HG03558 (cell line): ENCODE measurements around the gene CSTF1.
"Not testable (repeated sequence)": the region's sequence is repeated elsewhere in the genome, so short reads cannot be mapped to it uniquely, and the experiment has no call there.

Experiments
- ATAC-seq: cut with Tn5 transposase; IDR thresholded peaks from one replicate; pipeline ENCODE4 v1.9.1; 2021; ENCODE audit warnings: moderate number of reproducible peaks; ENCODE audit not compliant: unreplicated experiment; ENCODE audit errors: extremely low read depth

CSTF1 gene

DNA sequence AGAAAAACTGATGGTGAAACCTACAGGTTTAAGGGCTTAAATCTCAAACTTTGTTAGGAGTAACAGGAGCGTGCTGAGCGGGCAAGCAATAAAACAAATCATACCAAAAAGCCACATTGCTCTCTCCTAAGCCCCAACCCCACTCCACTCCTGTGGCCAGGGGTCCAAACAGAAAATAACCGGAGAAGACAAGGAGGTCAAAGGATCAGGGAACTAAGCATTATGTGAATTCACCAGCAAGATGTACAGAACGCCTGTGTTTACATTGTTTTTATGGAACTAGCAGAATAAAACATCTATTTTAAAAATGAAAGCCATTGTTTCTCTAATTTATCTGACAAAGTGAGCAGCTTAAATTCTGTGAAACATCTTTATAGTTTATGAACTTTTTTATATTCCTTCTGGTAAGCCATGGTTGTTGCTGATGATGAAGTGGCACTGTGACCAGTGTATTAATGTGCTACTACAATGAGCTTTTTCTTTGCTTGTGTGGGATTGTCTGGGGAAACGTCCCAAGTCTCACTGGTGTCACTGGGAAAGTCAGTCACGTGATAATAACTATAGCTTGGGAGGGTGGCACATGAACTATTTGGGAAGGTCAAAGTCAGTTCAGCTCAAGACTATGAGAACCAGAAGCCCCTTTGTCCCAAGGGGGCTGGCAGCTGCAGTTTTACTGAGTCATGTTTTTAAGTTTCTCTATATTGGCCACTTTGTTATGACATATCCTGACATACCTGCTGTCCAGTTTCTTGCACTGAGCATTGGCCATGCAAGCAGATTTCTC is 23.9 kb upstream of the CSTF1 start:
- ATAC-seq, result no peak

- ATAC-seq, result no peak
Observed at GRCh38 chr20:56369179-56369578, 23.3 kb upstream of the CSTF1 start.

DNA sequence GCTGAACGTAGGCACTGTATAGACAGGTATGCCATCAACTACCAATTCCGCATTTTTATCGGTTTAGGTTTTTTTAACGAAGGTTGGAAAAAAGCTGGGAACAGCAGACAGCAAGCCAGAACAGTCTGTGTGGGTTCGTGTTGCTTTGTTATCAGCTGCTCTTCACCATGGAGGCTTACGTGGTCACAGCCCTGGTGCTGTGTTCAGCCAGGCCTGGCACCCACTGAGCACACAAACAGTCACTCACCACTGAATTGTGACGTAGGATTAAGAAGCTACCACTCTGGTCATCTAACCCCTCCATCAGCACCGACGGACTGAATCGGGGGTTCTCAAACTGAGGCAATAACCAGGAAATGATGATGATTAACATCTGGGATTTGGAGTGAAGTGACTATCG is 20.5 kb upstream of the CSTF1 start:
- ATAC-seq, result no peak

DNA sequence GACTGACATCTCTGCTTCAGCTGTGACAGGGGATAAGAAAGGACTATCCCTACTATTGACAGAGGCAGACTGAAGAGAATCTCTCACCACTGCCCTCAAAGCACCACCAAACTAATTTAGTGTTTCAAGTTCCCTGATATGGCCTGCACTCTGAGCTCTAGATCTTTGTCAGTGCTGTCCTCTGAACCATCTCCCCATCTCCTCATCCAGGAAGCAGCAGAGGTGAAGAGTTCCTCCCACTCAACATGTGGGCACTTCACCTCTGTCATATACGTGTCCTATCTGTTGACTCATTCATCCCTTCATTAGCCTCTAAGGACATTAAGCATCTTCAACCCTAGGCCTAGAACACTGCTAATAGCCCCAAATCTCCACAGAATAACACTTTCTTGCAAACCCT is 19.6 kb upstream of the CSTF1 start:
- ATAC-seq, result no peak

DNA sequence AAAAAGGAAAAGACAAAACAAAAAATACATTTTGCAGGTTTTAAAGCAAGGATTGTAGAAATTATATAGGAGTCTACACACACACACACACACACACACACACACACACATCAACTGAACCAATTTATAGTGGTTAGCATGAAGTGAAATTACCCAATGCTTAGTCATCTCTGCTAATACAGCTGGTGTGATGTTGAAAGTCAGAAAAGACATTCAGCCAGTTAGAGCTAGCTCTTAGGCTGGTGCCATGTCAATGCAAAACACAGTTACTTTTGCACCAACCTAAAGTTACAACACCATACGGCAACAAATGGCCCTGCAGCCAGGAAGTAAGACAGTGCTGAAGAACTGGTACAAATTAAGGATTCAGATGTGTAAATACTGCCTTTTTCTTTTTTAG is 18.5 kb upstream of the CSTF1 start:
- ATAC-seq, result no peak

- no peak for ATAC-seq
Observed at GRCh38 chr20:56376331-56376730, 16.1 kb upstream of the CSTF1 start.

DNA sequence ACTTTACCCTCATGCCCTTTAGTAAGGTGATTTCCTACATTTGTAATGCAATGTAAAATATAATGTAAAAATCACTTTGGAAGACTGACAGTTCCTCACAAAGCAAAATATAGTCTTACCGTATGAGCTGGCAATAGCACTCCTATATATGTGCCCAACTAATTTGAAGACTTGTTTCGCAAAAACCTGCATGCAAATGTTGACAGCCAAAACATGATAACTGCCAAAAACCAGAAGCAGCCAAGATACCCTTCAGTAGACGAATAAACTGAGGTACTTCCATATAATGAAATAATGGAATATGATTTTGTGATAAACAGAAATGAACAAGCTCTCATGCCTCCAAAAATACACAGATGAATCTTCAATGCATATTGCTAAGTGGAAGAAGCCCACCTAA is 14.1 kb upstream of the CSTF1 start:
- ATAC-seq, result no peak

- no peak for ATAC-seq
Observed at GRCh38 chr20:56380375-56380774, 12.1 kb upstream of the CSTF1 start.

GRCh38 chr20:56381501-56381900 is 10.9 kb upstream of the CSTF1 start:
- no peak for ATAC-seq

DNA sequence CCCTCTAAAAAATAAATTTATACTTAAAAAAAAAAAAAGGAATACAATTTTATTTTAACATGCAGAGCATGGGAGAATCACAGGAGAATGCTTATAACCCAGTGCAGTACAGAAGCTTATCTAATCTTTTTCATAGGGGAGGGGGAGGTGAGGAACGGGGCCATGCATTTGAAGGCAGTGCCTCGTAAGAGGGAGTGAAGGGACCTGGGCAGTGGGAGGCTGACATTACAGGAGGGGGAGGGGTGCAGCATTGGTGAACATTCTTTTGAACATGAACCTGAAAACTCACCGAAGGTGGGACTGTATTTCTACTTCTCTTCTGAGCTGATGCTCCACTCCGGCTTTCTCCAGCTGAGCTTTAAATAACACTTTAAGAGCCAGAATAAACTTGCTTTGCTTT is 9.7 kb upstream of the CSTF1 start:
- ATAC-seq, result no peak

DNA sequence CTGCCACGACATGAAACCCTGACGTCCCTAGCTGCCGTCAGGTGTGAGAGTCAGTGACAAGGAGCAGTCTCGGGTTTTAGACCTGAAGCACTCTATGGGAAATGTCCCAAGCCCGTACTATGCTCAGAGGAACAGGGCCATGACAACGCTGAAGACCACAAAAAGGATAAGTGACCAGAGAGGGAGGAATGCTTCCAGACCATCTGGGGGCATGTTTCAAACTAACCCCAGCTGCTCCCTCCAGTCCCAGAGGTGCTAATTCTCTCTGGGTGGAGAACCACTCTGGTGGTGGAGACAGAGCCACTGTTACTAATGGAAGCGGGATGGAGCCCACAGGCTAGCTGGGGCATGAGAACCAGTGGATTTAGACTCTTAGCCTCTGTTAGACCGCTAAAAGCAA is 9.1 kb upstream of the CSTF1 start:
- no peak for ATAC-seq

DNA sequence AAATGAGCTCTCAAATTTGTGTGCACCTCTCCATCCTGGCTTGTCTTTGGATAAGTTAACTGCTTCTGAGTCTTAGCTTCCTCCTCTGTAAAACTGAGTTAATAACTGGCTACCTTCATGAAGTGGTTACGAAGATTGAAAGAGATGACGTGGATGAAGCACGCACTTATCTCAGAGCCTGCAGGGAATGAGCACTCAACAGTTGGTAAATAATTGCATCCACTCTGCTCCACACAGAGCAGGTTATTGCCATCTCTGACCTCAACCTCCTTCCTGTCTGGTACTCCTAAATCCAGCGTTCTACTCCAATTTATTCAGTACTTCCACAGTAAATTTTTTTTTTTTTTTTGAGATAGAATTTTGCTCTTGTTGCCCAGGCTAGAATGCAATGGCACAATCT is 7.3 kb upstream of the CSTF1 start:
- ATAC-seq, result no peak

- no peak for ATAC-seq
Observed at GRCh38 chr20:56386219-56386618, 6.2 kb upstream of the CSTF1 start.

- ATAC-seq, result no peak
Observed at GRCh38 chr20:56388882-56389281, 3.6 kb upstream of the CSTF1 start.

DNA sequence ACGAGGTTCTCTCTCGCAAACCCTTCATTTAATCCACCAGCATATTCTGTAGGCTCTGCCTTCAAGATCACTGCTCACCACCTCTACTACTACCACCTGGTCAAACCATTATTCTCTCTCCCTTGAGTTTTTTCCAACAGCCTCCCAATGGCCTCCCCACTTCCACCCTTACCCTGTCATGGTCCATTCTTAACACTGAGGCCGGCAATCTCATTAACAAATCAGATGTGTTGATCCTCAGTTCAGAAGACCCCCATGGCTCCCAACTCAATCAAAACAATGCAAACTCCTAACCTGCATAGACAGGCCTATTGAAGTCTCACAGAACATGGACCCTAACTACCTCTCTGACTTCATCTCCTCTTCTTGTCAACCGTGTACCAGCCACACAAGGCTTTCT is 2.6 kb upstream of the CSTF1 start:
- no peak for ATAC-seq

DNA sequence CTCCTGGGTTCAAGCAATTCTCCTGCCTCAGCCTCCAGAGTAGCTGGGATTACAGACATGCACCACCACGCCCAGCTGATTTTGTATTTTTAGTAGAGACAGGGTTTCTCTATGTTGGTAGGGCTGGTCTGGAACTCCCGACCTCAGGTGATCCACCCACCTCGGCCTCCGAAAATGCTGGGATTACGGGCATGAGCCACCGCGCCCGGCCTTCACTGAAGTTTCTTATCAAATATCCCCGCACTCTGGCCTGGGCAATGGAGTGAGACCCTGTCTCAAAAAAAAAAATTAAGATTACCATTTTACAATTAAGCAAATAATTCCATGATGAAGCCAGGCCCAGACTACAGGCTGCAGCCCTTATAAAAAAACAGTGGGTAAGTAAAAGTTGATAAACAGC is 2.0 kb upstream of the CSTF1 start:
- ATAC-seq, result not testable (repeated sequence)

- no peak for ATAC-seq
Observed at GRCh38 chr20:56391037-56391436, 1.4 kb upstream of the CSTF1 start.

DNA sequence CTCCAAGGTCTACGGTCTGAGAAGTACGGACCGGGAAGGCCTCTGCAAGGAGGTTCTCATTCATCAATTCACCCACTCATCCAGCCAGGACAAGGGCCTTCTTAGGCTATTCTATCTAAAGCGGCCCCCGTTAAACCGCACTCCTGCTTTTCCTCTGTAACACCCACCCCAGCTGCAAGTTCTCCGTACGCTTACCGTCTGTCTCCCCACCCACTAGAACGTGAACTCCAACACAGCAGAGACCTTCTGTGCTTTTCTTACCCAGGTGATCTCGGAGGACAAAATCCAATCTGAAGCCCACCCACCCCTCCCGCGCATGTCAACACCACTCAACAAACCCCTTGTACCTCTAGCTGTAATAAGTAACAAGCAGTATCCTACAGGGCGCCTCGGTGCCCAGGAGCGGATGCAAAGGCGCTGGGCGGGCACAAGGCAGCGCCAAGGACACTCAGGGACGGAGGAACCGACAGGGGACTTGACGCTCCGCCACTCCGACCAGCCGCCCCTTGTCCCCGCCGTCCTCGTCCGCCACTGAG is 781 bp upstream of the CSTF1 start:
- peak; percentile 2 for ATAC-seq

GRCh38 chr20:56392881-56393482 is 537 bp downstream of the CSTF1 start:
- no peak for ATAC-seq

DNA sequence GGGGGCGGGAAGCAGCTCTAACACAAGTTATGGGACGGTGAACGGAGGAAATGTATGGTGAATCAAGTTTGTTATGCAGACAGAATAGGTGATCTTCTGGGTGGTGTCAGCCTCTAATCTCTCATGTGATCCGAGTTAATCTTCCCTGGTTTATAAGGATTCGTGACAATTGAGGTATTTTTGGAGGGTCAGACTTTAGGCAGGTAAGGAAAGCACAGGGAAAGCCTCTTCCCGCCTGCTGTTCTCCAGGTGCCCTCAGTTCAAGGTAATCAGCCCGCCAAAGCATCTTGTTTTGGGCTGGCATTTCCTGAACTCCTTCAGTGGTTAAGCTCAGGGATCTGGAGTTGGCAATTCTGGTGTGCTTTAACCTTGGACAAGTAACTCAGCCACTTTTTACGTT is 1.2 kb downstream of the CSTF1 start:
- ATAC-seq, result no peak

- no peak for ATAC-seq
Observed at GRCh38 chr20:56395166-56395565, 2.7 kb downstream of the CSTF1 start.
